D721Med (cell line): ENCODE data around the gene OR5B21.

Experiments
- DNase-seq: peaks from one replicate; pipeline ENCODE4 v3.0.0; 2011; ENCODE audit warnings: low spot score; ENCODE audit not compliant: insufficient read length
- FAIRE-seq: peaks from 2 replicates; lab custom pipeline; 2011; peaks lifted over from hg19 to GRCh38; lab: Jason Lieb, UNC
- CTCF ChIP-seq: IDR thresholded peaks from 2 replicates; pipeline ENCODE4 v1.5.1; 2012; ENCODE audit warnings: mild to moderate bottlenecking, control low read depth; ENCODE audit not compliant: insufficient read depth; ENCODE audit errors: missing control alignments

Gene OR5B21

GRCh38 chr11:58497951-58498350 is 10.0 kb downstream of the OR5B21 start:
- no peak for FAIRE-seq
- DNase-seq, result no peak
- no peak for TF ChIP-seq CTCF

DNA sequence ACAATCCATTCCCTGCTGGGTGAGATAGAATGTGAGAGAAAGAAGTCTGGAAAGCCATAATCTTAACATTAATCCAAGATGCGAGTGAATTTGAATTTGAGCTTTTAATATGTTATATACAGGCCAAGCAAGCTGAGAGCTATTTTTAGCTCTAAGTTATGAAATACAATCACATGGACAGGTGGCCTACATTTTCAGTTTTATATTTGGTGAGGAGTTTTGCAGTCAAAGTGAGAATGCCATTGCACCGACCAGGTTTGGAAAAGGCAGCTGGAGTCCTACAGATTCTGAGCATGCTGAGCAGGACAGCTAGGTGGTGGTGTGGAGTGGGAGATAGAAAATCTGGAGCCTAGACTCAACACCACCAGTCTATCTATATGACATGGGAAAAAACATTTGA is 12.0 kb downstream of the OR5B21 start:
- no peak for TF ChIP-seq CTCF
- FAIRE-seq, result no peak
- no peak for DNase-seq

GRCh38 chr11:58494101-58494500 is 13.8 kb downstream of the OR5B21 start:
- FAIRE-seq (no peak), DNase-seq (no peak)
- no peak for TF ChIP-seq CTCF

GRCh38 chr11:58493676-58494075 is 14.2 kb downstream of the OR5B21 start:
- DNase-seq (no peak), FAIRE-seq (no peak)
- no peak for TF ChIP-seq CTCF

DNA sequence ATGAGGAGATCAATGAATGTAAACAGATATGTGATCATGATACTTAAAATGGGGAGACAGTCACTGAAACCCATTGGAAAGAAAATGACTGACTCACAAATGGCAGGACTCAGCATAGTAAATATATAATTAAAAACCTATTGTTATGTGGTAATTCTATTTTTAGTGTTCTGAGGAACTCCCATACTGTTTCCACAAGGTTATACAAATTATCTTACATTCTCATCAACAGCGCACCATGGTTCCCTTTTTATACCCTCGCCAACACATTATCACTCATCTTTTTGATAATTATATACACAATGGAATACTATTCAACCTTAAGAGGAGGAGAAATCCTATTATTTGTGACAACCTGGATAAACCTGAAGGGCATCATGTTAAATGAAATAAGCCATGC is 17.1 kb downstream of the OR5B21 start:
- no peak for DNase-seq
- FAIRE-seq, result no peak
- no peak for TF ChIP-seq CTCF

DNA sequence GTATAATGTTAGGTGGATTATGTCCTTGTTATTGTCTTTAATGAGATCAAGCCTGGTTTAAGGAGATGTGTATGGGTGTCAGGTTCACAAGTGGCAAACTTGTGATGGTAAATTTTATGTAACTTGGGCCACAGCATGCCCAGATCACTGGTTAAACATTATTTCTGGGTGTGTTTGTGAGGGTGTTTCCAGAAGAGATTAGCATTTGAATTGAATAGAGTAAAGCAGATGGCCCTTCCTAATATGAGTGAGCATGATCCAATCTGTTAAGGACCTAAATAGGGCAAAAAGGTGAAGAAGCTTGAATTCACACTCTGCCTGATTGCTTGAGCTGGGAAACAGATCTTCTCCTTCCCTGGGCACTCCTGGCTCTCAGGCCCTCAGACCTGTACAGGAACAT is 20.7 kb downstream of the OR5B21 start:
- no peak for FAIRE-seq
- no peak for DNase-seq
- TF ChIP-seq CTCF, result no peak

GRCh38 chr11:58485961-58486360 is 21.9 kb downstream of the OR5B21 start:
- DNase-seq (no peak), FAIRE-seq (no peak)
- TF ChIP-seq CTCF, result no peak
